ENCODE results near the gene KIAA2012. TPM values are rescaled to one million over a fixed set of nuclear protein-coding genes. Genes with fewer than 3 reads are reported as not detected.

Gene KIAA2012
- not detected in 2 replicates for total RNA-seq (2014; rRNA removed; shearing (Covaris generic))

DNA sequence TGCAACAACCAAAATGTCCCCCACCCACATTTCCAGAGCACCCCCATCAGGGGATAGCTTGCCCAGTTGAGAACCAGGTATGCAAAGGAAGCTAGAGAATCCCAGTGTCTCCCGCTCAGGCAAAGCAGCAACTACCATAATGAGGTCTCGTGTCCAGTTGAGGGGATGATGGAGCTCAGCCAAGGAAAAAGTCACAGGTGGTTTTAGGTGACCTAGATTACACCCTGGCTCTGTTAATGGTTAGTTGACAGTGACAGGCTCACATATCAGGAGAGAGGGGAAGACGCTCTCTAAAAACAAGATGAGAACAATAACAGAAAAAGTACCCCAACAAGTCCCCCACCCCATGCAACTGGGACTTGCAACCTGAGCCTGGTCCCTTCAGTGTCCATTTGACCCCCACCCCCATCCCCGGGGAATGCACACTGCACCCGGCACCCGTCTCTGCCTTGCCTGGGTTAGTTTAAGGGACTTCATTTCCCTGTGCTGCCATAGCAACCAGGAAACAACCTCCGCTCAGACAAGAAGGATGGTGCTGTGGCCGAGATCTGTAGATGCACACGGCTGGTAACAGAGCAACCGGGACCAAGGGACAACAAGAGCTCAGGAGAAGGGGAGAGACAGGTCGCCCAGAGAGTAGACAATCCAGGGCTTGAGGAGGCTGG lies at the start of gene KIAA2012:
Gene KIAA2012, plus strand, starts transcription at position 519 of the 665 bp plus-strand sequence. CDS start 373 bp downstream, outside the sequence.
- peak; percentile 83 for DNase-seq (ENCODE audit: low spot score)
- in situ Hi-C loops (cut with HindIII; ENCODE audit: low sequenced_read_pairs) = no loop called here

DNA sequence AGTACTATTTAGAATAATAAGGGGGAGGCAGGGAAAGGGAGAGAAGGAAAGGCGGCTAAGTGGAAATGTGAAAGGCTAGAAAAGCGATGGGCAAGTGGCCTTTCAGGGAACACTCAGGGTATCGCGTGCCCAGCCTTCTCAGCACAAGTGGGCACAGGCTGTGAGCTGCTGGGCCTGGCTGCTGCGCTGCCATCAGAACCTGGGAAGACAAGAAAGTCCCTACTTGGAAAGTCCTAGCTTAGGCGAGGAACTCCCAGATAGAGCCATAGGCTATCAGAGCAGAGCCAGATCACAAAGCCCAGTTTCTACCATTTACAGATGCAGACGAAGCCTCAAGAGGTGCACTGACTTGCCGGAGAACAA lies 49.2 kb upstream of the KIAA2012 start:
- no peak for DNase-seq (ENCODE audit: low spot score)
- in situ Hi-C loops (cut with HindIII; ENCODE audit: low sequenced_read_pairs) = no loop called here

DNA sequence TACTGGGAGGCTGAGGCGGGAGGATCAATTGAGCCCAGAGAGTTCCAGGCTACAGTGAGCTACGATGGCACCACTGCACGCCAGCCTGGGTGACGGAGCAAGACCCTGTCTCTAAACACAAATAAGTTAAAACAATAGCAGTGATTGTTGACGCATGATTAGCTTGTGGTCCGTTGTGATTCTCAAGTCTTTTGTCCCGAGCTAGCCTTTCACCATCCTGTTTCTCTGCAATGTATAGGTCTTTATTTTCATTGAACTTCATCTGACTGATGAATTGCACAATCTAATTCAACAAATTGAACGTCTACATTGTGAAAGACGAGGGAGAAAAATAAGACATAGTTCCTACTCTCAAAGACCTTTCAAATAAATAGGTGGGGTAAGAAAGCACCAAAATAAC lies 48.2 kb upstream of the KIAA2012 start:
- in situ Hi-C loops (cut with HindIII; ENCODE audit: low sequenced_read_pairs) = no loop called here
- DNase-seq (ENCODE audit: low spot score) = no peak

DNA sequence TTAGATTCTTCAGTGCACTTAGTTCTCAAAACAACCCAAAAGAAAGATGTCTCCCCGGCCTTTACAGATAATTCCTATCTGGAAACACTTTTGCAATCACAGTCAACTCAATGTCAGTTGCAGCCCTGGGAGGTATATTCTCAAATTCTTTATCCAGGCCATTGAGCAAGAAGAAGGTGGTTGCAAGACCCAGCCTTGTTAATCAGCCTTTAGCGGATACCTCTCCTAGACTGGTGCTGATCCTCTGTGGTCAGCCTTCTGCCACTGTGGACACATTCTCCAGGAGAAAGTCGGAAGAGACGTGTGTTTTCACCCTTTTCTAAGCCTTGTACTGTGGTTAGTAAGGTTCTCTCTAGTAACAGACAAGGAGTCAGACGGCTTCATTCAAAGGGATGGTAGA lies 47.2 kb upstream of the KIAA2012 start:
- in situ Hi-C loops (cut with HindIII; ENCODE audit: low sequenced_read_pairs) = no loop called here
- DNase-seq (ENCODE audit: low spot score) = no peak

DNA sequence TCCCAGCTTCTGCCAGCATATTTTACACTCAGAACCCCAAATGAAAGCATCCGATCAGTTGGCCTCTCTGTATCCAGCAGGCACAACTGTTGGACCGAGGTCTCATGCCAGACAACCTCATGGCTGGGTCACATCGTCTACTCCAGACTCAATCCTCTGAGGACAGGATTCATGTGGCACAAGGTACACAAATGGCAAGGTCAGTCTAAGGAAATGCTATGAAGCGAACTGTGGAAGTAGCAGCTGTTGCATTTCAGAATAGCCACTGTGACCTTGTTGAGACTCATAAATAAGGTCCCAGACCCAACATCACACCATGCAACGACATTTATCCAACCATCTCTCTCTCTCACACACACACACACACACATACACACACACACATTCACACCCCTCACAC lies 46.5 kb upstream of the KIAA2012 start:
- DNase-seq (ENCODE audit: low spot score) = no peak
- in situ Hi-C loops (cut with HindIII; ENCODE audit: low sequenced_read_pairs) = no loop called here

DNA sequence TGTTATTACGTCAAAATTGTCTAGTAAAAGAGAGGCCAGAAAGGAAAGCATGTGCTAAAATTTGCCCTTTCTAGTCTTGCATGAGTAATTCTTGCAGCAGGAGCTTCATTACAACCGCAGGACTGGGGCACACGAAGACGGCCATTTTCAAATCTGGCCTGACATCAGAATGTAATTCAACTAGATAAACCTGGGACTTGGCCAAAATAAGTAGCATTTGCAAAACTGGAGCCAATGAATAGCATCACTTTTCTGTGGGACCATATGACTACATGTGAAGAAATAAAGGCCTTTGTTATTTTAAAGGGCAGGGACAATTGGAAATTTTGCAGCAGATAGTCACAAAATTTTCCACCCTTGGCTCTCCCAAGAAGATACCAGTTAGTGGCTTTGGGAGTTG lies 42.4 kb upstream of the KIAA2012 start:
- DNase-seq (ENCODE audit: low spot score) = no peak
- in situ Hi-C loops (cut with HindIII; ENCODE audit: low sequenced_read_pairs) = no loop called here

DNA sequence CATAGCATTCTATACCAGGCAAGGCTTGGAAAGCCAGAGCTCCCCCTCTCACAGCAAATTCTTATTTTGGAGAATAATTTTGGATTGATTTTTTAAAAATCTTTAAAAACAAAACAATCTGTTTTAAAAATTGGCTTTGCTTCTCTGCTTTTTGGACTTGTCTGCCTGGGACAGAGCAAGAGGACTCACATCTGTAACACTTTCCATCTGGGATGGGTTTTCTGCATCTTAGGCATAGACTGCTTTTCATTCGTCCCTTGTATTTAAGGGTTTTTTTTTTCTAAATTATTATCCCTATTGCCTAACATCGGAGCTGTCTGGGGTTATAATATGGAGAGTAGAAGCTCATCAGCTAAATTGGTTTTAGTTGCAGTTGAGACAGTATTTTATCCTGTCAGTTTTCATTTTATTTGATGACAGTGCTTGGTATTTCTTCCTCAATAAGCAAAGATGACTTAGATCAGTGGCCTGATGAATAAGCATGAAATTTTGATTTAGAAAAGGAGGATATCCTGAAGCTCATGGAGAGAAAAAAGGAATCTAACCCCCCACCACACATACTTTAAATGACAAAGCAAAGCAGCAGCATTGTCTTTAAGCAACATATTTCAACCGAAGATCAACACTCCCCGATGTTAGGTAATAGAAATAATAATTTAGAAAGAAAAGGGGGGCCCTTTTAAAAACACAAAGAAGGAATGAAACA lies 41.7 kb upstream of the KIAA2012 start:
- no peak for DNase-seq (ENCODE audit: low spot score)
- in situ Hi-C loops (cut with HindIII; ENCODE audit: low sequenced_read_pairs) = no loop called here

DNA sequence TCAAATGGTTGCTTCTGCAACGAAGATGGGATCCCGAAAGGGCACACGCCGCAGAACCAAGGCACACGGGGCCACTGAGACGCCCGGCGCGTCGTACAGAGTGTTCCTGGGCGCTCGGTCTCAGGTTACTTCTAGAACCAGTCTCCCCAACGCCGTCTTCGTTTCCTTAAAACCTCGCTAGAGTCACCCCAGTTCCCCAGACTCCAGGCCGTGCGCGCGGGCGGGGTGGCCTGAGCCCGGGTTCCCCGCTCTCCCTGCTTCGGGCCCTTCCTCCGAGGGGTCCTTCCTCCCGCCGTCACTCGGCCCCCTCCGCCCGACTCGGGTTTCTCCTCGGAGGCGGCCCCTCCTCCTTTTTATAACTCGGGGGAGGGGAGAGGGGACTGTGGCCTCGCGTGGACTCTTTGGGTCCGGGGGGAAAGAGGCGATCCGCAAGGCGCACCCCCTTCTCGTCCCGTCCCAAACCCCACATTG lies 40.2 kb upstream of the KIAA2012 start:
- DNase-seq (ENCODE audit: low spot score) = peak; percentile 57
- in situ Hi-C loops (cut with HindIII; ENCODE audit: low sequenced_read_pairs) = no loop called here

DNA sequence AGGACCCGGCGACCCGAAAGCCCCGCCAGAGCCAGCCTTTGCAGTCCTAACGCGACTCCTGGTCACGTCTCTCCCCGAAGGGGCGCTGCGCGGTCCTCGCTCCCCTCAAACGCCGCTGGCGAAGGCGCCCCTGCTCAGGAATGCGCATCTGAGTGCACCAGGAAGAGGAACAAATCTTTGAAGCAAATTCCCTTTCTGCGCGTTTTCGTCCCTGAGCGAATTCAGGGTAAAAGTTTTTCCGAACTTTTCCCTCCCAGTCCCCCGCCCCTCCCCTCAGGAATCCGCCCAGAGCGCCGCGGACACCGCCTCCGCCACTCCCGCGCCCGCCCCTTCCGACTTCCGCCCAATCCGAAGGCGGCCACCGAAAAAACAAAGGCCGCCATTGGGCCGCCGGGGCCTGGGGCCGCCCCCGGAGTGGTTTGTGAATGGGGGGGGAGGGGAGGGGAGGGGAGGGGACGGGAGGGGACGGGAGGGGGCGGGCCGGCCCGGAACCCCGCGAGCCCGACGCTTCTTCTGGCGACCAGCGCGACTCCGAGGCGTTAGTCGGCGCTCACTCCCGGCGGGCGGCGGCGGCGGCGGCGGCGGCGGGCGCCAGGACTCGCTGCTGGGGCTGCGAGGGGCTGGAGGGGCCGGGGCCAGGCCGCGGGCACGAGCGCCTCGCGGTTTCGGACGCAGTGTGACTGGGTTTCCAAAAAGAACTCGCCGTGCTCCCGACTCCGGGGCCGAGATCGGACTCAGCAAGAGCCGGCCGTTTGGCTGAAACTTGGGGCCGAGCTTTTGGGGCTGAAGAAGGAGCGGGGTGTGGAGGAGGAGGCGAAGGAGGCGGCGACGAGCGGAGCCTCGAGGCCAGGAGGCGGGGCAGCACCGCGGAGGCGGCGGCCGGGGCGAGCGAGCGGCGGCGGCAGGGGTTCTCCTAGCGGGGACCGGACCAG lies 39.5 kb upstream of the KIAA2012 start, which contains the start of gene FZD7:
Gene FZD7, plus strand, starts transcription at position 539 of the 932 bp plus-strand sequence. CDS start 793 bp downstream, outside the sequence.
- peak; percentile 93 for DNase-seq (ENCODE audit: low spot score)
- in situ Hi-C loops (cut with HindIII; ENCODE audit: low sequenced_read_pairs) = no loop called here

DNA sequence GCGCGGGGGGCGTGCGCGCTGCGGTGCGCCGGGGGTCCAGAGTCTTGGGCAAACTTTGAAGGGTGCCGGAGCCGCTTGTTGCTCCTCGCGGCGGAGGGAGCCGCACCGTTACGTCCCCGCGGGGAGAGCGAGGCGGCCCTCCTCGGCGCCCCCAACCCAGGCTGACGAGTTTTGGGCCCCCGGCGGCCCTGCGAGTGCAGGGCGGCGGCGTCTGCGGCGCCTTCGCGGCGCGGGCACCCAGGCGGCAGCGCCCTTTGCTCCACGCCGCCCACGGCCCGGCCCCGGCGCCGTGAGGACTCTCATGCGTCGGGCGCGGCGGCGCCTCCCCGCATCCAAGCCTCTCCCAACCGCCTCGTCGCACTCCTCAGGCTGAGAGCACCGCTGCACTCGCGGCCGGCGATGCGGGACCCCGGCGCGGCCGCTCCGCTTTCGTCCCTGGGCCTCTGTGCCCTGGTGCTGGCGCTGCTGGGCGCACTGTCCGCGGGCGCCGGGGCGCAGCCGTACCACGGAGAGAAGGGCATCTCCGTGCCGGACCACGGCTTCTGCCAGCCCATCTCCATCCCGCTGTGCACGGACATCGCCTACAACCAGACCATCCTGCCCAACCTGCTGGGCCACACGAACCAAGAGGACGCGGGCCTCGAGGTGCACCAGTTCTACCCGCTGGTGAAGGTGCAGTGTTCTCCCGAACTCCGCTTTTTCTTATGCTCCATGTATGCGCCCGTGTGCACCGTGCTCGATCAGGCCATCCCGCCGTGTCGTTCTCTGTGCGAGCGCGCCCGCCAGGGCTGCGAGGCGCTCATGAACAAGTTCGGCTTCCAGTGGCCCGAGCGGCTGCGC lies 38.6 kb upstream of the KIAA2012 start:
- DNase-seq (ENCODE audit: low spot score) = peak; percentile 41
- in situ Hi-C loops (cut with HindIII; ENCODE audit: low sequenced_read_pairs) = no loop called here

DNA sequence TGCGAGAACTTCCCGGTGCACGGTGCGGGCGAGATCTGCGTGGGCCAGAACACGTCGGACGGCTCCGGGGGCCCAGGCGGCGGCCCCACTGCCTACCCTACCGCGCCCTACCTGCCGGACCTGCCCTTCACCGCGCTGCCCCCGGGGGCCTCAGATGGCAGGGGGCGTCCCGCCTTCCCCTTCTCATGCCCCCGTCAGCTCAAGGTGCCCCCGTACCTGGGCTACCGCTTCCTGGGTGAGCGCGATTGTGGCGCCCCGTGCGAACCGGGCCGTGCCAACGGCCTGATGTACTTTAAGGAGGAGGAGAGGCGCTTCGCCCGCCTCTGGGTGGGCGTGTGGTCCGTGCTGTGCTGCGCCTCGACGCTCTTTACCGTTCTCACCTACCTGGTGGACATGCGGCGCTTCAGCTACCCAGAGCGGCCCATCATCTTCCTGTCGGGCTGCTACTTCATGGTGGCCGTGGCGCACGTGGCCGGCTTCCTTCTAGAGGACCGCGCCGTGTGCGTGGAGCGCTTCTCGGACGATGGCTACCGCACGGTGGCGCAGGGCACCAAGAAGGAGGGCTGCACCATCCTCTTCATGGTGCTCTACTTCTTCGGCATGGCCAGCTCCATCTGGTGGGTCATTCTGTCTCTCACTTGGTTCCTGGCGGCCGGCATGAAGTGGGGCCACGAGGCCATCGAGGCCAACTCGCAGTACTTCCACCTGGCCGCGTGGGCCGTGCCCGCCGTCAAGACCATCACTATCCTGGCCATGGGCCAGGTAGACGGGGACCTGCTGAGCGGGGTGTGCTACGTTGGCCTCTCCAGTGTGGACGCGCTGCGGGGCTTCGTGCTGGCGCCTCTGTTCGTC lies 37.7 kb upstream of the KIAA2012 start:
- in situ Hi-C loops (cut with HindIII; ENCODE audit: low sequenced_read_pairs) = no loop called here
- peak; percentile 92 for DNase-seq (ENCODE audit: low spot score)

DNA sequence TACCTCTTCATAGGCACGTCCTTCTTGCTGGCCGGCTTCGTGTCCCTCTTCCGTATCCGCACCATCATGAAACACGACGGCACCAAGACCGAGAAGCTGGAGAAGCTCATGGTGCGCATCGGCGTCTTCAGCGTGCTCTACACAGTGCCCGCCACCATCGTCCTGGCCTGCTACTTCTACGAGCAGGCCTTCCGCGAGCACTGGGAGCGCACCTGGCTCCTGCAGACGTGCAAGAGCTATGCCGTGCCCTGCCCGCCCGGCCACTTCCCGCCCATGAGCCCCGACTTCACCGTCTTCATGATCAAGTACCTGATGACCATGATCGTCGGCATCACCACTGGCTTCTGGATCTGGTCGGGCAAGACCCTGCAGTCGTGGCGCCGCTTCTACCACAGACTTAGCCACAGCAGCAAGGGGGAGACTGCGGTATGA lies 37.1 kb upstream of the KIAA2012 start:
- DNase-seq (ENCODE audit: low spot score) = no peak
- in situ Hi-C loops (cut with HindIII; ENCODE audit: low sequenced_read_pairs) = no loop called here

DNA sequence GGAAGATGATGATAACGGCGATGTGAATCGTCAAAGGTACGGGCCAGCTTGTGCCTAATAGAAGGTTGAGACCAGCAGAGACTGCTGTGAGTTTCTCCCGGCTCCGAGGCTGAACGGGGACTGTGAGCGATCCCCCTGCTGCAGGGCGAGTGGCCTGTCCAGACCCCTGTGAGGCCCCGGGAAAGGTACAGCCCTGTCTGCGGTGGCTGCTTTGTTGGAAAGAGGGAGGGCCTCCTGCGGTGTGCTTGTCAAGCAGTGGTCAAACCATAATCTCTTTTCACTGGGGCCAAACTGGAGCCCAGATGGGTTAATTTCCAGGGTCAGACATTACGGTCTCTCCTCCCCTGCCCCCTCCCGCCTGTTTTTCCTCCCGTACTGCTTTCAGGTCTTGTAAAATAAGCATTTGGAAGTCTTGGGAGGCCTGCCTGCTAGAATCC lies 36.4 kb upstream of the KIAA2012 start:
- in situ Hi-C loops (cut with HindIII; ENCODE audit: low sequenced_read_pairs) = no loop called here

DNA sequence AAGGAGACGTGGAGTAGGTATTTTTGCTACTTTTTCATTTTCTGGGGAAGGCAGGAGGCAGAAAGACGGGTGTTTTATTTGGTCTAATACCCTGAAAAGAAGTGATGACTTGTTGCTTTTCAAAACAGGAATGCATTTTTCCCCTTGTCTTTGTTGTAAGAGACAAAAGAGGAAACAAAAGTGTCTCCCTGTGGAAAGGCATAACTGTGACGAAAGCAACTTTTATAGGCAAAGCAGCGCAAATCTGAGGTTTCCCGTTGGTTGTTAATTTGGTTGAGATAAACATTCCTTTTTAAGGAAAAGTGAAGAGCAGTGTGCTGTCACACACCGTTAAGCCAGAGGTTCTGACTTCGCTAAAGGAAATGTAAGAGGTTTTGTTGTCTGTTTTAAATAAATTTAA lies 36.0 kb upstream of the KIAA2012 start:
- in situ Hi-C loops (cut with HindIII; ENCODE audit: low sequenced_read_pairs) = no loop called here
- DNase-seq (ENCODE audit: low spot score) = peak; percentile 37

More for the DNA sequence above, 36.4 kb upstream of the KIAA2012 start:
- peak; percentile 85 for DNase-seq (ENCODE audit: low spot score)

DNA sequence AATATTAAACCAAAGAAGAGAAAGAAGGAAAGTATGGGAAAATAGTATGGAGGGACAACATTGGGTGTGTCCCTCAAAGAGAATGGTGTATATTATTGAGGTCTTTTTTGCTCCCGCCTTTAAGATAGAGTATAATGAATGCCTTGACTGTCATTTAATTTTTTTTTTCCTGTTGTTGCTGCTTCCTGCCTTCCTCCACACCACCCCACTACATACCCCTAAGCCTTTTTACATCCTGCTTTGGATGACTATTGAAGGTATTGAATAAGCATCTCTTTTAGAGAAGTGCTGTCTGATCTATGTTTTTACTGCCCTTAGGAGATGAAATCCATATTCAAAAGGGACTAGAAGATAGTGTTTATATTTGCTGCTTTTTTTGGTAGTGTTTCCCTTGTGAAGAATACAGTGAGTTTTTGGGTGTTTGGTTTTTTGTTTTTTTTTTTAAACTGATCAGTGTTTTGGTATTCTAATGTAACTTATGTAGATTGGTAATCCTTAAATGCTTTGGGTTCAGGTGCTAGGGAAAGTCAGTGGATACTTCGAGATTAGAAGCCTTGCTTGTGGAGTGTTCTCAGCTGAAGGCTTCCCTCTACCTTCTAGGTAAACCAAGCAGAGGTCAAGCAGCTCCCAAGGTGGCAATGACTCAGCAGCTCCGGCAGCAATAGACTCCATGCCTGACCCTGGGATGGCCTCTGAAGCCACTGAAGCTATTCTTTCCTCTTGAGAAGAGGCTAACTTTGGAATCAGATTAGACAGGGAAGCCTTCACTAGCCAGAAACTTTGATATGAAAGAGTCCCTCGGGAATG lies 34.4 kb upstream of the KIAA2012 start:
- DNase-seq (ENCODE audit: low spot score) = peak; percentile 62
- in situ Hi-C loops (cut with HindIII; ENCODE audit: low sequenced_read_pairs) = no loop called here

DNA sequence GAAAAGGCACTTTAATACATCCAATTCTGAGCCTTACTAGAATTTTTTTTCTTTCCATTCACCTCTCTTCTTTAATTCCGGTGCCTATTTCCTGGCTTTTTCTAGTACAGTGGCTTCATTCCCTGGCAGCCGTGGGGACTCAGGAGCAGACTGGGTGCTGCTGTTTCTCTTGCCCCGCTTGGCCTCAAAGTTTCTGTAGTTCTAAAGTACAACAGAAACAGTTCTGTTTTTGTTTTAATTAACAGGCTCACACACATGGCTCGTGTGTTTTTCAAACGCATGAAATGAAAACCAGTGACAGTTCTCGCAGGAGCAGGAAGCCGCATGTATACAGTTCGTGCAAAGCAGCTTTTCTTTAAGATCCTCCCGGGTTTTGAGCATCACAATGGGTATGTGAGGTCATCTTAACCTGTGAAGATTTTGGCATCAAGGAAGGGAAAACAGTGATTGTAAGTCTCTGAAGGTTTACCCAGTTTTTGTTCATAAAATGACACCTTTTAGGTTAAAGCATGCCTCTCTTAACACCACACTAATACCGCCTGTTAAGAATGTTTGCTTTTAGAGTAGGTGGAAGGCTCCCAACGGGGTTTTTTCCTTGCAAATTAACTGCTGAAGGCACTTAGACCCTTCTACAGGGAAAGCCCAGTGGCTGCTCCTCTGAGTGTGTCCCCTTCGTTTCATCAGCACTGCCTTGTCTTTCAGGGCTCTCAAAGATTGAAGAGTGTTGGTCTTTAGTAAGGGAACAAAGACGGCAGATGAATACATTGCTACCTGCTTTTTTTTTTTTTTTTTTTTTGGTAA lies 33.6 kb upstream of the KIAA2012 start:
- DNase-seq (ENCODE audit: low spot score) = peak; percentile 51
- in situ Hi-C loops (cut with HindIII; ENCODE audit: low sequenced_read_pairs) = no loop called here
